HL-60 (cell line): ENCODE measurements around the gene CARMIL1.

ENCODE experiments used
- GABPA ChIP-seq: IDR thresholded peaks from 2 replicates; pipeline ENCODE4 v1.6.1; 2012; ENCODE audit warnings: low read depth
- POLR2AphosphoS5 ChIP-seq: IDR thresholded peaks from 2 replicates; pipeline ENCODE4 v1.6.1; 2012; ENCODE audit warnings: low read depth
- REST ChIP-seq: IDR thresholded peaks from 2 replicates; pipeline ENCODE4 v1.6.1; 2012; ENCODE audit warnings: low read depth; ENCODE audit not compliant: insufficient replicate concordance
- TF ChIP-seq, protein P1 (sequence below): IDR thresholded peaks from one replicate; pipeline ENCODE4 v1.5.1; 2011; ENCODE audit warnings: low read length, control low read depth, inconsistent platforms; ENCODE audit not compliant: insufficient read depth

DNA sequence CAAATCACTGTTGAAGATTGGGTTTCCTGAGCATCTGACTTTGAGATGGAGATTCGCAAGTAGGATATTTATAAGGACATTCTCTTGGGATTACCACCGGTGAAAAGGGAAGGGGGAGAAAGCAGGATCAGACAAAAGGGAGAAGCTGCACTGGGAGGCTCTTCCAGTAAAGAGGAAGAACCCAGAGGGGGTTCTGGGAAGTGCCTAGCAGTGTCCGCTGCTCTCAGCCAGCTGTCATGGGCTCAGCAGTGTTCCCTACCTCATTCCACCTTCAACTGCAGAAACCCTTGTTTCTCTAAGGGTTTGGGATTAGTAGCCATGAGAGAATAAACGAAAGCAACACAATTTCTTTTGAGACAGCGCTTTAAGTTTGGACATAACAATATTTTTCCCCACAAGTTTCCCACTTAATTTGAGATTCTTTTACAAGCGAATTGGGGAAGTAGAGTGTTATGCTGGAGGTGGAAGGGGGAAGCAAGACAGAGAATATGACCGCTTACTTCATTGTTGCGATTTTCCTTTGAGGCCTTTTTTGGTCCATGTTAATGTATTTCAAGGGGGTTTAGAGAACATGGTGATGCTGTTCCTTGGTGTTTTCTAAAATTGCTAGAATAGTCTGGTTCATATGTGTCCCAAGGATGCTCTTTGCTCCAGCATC is 218.3 kb downstream of the CARMIL1 start:
- TF ChIP-seq, protein P1, sequence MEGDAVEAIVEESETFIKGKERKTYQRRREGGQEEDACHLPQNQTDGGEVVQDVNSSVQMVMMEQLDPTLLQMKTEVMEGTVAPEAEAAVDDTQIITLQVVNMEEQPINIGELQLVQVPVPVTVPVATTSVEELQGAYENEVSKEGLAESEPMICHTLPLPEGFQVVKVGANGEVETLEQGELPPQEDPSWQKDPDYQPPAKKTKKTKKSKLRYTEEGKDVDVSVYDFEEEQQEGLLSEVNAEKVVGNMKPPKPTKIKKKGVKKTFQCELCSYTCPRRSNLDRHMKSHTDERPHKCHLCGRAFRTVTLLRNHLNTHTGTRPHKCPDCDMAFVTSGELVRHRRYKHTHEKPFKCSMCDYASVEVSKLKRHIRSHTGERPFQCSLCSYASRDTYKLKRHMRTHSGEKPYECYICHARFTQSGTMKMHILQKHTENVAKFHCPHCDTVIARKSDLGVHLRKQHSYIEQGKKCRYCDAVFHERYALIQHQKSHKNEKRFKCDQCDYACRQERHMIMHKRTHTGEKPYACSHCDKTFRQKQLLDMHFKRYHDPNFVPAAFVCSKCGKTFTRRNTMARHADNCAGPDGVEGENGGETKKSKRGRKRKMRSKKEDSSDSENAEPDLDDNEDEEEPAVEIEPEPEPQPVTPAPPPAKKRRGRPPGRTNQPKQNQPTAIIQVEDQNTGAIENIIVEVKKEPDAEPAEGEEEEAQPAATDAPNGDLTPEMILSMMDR, result no peak
- TF ChIP-seq GABPA (no peak), POLR2AphosphoS5 (no peak), REST (no peak)
